SIG-M5 (cell line): ENCODE data around the gene MAPK8.

Source experiments
- DNase-seq: peaks from one replicate; lab custom pipeline; 2025; lab: John Stamatoyannopoulos, UW

MAPK8 gene

DNA sequence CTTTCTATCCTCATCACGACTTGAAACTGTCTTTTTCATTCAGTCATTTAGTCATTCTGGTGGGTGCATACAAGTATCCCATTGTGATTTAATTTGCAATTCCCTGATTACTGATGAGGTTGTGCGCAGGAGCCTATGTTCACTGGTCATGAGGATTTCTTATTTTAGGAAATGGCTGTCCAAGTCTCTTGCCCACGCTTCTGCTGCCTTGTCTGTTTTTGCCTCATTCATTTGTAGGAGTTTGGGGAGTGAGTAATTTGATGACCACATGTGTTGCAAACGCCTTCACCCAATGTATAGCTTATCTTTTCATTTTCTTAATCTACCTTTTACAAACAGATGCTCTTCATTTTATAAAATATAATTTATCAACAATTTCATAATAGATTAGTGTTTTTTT lies 171.1 kb downstream of the MAPK8 start:
- no peak for DNase-seq

DNA sequence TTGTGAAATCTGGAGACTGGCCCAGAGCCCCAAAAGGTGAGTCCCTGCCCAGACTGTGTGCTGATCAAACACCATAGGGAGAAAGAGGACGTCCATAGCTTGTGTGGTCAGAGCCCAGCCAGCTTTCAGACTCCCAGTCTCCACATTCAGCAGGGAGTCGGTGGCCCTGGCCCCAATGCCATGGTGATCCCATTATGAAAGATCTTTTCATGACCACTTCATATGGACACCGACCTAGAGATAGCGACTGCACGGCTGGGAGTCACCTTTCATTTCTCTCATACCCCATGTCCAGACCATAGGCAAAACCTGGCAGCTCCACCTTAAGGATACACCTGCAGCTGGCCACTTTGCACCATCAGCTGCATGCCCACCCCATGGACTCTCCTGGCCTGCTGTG lies 172.0 kb downstream of the MAPK8 start:
- no peak for DNase-seq

DNA sequence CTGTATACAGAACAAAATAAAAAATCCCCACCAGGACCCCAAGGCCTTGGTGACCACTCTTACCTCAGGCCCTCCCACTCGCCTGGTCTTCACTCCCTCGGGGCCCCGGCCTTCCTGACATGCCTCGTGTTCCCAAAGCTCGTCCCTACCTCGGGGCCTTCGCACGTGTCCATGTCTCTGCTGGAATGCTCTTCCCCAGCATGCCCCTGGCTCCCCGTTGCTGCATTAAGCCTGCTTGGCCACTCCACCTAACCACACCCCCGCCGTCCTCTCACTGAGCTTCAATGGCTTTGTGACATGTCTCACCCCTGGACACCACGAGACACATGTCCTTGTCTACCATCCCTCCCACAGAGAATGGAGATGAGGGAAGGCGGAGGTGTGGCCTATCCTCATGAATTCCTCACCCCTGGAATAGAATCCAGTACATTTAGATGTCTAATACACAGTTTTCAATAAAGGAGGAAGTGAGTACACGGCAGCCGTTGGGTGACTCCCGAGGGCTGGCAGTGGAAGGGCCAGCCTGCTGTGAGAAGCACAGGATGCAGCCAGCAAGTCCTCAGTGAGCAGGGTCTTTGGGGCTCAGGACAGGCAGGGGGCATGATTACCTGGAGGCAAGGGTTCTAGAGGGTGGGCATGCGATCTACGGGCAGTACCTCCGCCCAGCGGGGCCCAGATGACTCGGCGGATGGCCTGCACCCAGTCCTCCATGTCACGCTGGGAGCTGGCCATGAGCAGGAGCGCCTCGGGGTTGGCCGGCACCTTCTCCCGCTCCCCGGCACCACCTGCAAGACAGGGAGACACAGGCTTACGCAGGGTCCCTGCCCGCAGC lies 172.7 kb downstream of the MAPK8 start:
- DNase-seq = peak; percentile 2

DNA sequence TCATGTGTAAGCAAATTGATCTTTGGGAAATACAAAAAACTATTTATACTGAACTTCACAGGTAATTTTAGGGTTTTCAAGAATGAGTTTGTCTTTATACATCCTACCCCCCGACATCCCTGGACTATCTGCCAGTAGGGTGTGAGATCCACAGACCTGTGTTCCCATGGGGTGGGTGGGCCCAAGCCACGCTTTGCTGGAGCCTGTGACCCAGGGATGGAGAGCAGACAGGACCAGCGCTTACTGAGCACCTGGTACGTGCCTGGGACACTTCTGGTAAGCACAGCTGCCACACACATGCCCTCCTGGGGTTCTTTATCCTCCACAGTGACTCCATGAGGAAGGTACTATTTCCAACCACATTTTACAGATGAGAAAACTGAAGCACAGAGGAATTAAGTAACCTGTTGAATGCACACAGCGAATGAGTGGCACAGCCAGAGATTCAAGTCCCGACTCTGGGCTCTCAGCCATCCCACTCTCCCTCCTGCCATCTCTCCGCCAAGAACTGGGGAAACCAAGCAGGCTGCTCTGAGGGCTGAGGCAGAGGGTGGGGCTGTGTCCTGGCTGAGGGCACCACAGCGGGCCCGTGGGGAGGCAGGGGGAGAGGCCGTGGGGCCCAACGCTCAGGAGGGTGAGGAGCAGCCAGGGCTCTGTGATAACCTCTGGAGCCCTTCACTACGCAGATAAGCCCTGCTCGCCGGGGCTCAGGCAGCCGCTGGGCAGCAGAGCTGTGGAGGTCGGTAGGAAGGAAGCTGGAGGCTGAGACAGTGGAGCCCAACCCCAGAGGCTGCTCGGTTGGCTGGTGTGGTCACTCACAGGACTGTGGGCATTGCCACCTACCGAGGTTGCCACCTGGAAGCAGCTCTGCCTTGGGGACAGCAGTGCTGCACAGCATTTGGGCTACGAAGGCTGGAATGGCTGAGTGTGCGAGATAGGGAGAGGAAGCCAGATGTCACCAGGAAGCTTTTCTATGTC lies 174.2 kb downstream of the MAPK8 start:
- DNase-seq = no peak

DNA sequence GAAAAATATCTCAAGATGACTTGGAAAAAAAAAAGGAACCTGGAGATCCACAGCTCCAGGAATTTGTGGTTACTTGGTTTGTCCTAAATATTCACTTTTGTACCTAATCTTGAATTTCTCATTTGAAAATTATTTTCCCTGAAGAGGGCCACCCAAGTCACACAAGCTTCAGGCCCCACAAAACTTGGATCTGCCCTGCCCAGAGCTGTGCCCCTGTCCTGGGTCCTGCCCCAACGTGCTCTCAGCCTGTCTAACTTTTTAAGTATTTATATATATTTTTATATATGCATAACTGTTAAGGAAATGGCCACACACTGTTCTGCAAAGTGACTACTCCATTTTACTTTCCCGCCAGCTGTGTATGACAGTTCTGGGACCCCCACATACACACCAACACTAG lies 174.9 kb downstream of the MAPK8 start:
- DNase-seq = no peak

DNA sequence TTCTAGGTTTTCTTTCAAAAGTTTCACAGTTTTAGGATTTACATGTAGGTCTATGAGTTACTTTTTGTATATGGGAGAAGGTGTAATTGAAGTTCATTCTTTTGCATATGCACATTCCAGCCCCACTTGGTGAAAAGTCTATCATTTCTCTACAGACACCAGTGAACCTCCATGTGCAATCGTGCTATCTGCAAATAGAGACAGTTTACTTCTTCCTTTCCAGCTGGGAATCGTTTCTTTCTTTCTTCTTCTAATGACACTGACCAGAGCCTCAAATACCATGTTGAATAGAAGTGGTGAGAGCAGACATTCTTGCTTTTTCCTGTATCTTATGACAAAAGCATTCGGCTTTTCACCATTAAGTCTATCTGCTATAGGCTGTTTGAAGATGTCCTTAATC lies 175.7 kb downstream of the MAPK8 start:
- no peak for DNase-seq

DNA sequence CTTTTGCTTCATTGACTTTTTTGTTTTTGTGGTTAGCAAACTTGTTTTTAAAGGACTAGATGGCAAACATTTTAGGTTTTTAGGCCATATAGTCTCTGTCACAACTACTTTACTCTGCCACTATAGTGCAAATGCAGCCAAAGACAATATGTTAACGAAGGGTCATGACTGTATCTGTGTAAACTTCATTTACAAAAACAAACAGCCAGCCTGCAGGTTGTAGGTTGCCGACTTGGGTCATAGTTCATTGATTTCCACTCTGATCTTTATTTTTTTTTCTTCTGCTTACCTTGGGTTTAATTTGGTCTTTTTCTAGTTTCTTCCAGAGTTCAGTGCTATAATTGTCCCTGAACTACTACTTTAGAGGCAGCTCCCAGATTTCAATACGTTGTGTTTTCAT lies 178.4 kb downstream of the MAPK8 start:
- no peak for DNase-seq

DNA sequence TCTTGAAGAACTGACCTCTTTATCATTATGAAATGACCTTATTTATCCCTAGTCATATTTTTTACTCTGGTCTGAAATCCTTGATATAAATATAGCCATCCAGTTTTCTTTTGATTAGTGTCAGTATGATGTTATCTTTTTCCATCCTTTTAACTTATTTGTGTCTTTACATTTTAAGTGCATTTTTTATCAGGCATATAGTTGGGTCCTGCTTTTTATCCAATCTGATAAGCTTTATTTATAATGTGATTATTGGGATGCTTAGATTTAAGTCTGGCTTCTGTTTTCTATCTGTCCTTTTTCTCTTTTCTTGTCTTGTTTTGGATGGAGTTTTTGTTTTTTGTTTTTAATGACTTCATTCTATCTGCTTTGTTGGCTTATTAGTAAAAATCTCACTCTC lies 179.2 kb downstream of the MAPK8 start:
- DNase-seq = no peak

DNA sequence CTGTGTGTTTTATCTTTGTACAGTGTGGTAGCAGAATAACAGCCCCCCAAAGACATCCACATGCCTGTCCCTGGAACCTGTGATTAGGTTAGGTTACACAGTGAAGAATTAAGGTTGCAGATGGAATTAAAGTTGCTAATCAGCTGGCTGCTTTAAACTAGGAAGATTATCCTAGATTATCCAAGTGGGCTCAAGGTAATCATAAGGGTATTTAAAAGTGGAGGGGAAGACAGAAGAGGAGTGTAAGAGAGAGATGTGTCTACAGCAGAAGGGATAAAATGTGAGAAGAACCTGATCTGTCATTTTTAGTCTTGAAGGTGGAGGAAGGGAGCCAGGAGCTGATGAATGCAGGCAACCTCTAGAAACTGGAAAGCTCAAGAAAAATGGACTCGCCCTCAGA lies 180.8 kb downstream of the MAPK8 start:
- DNase-seq = no peak
